GM19452 (cell line): ENCODE measurements around the gene AGPAT2.

ENCODE experiments used
- ATAC-seq: cut with Tn5 transposase; IDR thresholded peaks from one replicate; pipeline ENCODE4 v1.9.1; 2021; ENCODE audit not compliant: unreplicated experiment

The AGPAT2 gene

DNA sequence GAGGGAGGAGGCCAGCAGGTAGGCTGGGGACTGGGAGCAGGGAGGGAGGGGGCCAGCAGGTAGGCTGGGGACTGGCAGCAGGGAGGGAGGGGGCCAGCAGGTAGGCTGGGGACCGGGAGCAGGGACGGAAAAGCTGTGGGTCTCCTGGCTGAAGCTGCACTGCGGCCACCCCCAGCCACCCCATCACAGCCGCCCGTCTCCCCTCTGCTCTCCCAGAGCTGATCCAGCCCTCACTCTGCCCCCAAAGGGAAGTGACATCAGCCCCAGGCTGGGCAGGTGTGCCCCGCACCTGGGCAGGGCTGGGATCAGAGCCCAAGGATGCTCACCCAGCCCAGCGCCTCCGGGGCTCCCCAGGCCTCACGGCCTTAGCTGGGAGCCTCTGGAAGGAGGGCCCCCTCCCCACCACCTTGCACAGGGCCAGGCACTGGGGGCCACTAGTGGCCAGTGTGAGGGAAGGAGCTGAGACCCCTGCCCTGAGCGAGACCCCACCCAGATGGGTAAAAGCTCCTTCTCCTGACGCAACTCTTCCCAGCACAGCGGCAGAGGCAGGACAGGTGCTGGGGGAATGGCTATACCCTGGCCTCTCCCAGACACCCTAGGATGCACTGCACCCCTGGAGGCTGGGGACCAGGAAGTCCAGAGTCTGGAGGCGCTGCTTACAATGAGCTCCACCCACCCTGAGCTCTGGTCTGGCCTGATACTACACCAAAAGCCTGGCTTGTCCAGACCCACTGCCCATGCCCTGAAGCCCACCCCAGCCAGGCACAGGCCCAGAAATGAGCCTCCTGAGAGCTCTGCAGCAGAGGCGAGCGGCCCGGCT lies 11.6 kb downstream of the AGPAT2 start:
- ATAC-seq: no peak

DNA sequence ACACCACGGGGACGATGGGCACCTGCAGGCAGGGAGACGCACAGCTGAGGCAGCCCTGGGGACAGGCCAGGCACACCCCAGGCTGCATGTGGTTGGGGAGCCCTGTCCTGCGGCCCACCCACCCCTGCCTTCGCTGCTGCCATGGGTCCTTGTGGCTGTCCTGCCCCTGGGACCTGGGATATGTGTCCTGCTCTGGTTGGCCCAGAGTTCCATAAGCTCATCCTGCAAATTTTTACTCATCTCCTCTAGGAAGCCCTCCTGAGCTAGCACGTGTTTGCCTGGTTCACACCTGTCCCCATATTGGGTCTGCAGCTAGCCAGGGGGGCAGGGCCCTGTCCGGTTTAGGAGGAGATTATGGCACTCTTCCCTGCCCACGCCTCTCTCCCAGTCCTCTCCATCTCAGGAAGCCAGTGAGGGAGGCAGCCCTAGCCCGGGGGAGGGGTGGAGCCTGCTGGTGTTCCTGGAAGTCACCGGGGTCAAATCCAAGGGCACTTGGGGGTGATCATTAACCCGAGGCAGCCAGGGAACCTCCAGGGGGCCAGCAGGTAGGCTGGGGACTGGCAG lies 12.4 kb downstream of the AGPAT2 start:
- ATAC-seq: no peak

DNA sequence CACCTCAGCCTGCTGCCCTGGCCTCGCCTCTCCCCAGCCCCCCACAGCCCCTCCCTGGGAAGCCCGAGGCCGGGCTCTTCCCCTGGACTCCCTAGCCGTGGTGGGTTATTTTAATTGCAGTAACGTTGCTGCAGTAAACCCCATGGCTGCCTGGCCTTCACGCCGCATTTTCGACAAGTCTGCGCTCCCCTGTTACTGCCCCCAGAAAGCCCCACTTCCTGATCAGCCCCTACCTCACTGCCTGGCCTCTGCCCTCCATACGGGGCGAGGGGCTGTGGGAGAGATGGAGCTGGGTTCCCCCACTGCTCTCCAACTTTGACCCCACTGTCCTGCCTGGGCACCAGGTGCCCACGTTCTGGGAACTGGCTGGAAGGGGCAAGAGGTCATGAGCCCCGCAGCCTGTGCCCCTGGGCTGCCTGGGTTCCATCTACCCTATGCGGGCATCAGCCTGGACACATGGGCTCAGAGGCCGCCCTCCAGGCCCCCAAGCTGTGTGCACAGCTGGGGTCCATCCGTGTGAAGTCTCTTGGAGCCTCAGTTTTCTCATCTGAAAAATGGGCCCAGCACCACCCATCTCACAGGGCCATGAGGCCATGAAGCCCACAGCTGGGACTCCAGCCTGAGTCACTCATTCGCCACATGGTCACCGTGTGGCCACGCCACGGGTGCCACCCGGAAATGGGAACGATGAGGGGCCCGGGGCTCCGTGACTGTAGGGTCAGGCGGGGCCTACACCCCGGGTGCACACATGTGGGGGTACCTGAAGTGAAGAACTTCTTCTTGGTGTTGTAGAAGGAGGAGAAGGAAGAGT lies 13.1 kb downstream of the AGPAT2 start:
- ATAC-seq: no peak

DNA sequence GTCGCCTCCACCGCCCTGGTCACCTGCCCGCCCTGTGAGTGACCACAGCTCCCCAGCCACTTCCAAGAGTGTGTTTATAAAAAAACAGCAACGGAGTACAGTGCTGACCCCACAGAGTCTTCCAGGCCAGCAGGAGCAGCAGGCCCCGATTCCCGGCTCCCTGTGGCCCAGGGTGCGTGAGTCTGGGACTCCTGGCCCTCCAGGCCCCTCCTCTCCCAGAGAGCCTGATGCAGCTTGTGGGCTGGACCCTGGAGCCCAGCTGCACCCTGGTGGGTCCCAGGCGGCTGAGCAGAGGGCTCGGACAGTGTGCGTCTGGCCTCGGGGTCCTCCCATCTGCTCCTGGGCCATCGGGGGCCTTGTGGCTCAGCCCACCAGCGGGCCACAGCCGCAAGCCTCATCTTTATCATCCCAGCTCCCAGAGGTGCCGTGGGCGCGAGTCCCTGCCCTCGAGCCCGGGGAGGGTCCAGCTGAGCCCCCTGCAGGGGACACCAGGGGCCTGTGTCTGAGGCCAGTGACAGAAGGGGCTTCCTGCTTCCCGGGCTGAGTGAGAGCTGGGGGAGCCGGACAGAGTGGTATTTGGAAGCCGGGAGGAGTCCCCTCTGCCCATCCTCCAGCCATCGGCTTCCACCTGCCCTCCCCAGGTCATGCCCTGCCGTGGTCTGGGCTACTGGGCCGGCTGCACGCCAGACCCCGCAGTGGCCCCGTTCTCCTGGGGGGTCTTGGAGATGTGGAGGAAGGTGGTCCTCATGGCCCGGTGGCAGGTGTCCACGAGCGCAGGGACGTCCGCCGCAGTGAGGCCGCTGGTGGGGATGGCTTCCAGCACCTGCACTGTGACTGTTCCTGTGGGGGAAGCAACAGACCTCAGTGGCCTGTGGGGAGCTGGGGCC lies 13.9 kb downstream of the AGPAT2 start:
- no peak for ATAC-seq

DNA sequence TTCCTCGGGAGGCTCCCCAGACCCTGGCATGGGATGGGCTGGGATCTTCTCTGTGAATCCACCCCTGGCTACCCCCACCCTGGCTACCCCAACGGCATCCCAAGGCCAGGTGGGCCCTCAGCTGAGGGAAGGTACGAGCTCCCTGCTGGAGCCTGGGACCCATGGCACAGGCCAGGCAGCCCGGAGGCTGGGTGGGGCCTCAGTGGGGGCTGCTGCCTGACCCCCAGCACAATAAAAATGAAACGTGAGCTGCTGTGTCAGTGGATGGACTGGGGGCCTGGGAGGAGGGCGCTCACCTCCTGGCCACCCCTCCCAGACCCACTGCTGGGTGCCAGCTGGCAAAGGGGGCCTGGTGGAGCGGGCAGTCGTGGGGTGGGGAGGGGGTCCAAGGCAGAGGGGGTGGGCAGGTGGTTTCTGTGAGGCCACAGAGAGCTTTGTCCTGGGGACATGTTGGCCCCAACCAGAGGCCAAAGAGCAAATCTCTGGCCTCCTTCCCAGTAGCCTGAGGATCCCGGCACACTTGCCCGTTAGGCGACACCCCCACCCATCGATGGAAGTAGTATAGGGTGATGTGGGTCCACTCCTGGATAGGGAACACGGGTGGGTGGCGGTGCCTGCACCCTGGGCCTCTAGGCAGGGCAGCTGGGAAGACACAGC lies 14.7 kb downstream of the AGPAT2 start:
- no peak for ATAC-seq

DNA sequence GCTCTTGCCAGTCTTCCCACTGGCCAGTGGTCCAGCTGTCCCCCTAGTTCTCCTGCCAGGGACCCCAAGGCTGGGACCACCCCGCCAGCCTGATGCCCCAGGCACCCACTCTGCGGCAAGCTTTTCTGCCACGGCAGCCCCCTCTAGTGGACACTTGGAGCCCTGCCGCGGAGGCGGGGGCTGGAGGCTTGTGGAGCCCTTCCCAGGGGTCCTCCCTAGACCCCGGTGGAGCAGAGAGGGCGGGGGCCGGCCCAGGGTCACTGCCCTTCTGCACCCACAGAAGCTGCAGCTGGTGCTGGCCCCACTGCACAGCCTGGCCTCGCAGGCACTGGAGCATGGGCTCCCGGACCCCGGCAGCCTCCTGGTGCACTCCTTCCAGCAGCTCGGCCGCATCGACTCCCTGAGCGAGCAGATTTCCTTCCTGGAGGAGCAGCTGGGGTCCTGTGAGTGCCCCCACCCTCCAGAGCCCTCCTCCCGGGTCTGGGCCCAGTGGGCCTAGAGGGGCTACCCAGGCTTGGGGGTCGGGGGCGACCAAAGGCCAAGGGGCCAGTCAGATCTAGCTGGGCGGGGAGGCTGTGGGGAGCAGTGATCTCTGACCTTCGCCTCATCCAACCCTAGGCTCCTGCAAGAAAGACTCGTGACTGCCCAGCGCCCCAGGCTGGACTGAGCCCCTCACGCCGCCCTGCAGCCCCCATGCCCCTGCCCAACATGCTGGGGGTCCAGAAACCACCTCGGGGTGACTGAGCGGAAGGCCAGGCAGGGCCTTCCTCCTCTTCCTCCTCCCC lies 15.4 kb downstream of the AGPAT2 start:
- ATAC-seq: no peak

DNA sequence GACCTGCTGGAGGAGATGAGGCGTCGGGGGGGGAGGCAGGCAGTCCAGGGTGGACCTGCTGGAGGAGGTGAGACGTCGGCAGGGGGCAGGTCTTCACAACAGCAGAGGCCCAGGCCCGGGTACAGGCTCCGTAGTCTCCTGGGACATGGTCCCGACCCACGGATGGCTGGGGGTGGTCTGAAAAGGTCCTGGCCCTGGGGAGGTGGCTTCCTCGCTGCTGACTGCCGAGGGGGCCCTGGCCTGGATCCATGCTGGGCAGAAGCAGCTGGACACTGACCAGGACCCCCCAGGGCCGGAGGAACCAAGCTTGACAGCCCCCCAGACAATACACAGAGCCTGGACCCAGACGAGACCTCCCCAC lies 16.0 kb downstream of the AGPAT2 start:
- ATAC-seq: no peak

DNA sequence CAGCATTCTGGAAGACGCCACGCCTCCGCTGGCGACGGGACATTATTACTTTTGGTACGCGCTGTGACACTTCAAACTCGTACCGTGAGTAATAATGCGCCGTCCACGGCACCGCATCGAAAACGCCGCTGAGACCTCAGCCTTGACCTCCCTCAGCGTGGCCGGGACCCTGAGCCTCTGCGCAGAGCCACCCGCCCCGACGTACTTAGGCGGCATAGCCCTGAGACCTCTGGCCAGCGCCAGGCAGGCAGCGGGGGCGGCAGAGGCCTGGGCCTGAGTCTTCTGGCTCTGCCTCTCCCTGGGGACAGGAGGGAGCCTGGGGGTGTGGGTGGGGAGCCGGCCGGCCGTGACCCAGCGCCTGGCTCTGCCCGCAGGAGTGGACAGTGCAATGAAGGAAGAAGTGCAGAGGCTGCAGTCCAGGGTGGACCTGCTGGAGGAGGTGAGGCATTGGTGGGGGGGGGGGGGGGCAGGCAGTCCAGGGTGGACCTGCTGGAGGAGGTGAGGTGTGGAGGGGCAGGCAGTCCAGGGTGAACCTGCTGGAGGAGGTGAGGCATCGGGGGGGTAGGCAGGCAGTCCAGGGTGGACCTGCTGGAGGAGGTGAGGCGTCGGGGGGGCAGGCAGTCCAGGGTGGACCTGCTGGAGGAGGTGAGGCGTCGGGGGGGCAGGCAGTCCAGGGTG lies 16.5 kb downstream of the AGPAT2 start:
- ATAC-seq: no peak

DNA sequence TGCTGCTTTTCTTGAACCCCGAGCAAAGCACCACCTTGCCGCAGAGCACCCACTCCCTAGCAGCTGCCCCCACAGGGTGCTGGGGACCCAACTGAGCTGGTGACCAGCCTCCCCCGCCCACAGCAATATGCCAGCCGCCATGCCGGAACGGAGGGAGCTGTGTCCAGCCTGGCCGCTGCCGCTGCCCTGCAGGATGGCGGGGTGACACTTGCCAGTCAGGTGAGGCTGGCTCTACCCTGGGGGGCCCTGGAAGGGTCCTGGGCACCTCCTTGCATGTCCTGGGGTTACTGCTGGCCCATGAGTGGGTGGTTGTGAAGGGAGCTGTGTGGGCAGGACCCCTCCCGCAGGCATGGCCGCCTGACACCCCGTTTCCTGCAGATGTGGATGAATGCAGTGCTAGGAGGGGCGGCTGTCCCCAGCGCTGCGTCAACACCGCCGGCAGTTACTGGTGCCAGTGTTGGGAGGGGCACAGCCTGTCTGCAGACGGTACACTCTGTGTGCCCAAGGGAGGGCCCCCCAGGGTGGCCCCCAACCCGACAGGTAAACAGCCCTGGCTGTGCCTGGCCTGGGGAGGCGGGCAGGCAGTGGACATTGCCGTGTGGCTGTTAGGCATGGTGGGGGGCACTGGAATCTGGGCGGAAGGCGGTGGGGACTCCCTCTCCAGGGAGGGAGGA lies 17.3 kb downstream of the AGPAT2 start:
- no peak for ATAC-seq

DNA sequence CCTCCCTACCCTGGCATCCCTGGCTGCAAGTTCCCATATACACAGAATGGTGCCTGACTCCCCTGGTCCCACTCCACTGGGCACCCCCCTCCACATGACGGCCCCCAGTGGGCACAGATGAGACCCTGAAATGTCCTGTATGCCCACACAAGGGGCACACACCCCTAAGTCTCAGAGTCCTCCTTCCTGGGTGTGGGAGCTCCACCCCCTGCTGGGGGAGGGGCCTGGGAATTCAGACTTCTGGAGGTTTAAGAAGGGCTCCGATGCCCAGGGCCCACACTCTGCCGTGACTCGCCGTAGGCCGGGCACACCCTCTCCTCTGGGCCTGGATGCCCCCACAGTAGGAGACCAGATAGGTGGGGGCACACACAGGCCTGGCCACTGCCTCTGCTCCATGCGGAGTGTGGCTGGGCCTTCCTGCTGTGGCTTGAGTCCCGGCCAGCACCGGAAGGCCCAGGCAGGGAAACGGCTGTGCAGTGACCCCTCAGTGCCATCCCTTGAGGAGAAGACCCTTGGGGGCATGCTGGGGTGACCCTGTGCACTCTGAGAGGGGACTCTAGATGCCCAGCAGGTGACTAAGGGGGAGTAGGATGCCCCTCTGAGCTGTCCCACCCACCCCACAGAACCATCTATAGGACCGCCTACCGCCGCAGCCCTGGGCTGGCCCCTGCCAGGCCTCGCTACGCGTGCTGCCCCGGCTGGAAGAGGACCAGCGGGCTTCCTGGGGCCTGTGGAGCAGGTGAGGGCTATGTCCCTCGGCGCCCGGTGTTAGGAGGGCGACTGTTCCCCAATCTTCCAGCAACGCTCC lies 18.1 kb downstream of the AGPAT2 start:
- no peak for ATAC-seq

DNA sequence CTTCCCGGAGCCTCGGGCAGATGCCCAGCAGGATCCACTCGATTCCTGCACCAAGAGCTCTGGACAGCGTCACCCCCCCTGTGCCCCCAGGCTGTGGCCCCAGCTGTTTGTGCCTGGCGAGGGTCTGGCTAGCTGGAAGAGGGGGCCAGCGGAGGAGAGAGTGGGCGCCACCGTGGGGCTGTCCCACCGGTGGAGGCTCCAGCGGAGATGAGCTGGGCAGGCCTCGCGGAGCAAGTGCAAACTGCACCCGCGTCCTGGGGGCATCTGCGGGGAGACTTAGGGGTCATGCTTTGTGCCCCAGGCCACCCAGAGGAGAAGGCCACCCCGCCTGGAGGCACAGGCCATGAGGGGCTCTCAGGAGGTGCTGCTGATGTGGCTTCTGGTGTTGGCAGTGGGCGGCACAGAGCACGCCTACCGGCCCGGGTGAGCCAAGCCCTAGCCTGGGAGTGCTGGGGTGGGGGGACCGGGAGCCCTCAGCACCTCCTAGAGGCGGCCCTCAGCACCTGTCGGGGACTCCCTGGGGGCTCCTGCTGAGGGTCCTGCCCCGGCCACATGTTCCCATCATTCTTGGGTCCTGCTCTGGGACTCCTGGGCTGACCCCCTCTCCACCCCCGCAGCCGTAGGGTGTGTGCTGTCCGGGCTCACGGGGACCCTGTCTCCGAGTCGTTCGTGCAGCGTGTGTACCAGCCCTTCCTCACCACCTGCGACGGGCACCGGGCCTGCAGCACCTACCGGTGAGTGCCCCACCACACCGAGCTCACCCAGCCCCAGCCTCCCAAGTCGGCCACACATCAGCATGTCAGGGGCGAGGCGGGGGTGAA lies 19.1 kb downstream of the AGPAT2 start:
- no peak for ATAC-seq

DNA sequence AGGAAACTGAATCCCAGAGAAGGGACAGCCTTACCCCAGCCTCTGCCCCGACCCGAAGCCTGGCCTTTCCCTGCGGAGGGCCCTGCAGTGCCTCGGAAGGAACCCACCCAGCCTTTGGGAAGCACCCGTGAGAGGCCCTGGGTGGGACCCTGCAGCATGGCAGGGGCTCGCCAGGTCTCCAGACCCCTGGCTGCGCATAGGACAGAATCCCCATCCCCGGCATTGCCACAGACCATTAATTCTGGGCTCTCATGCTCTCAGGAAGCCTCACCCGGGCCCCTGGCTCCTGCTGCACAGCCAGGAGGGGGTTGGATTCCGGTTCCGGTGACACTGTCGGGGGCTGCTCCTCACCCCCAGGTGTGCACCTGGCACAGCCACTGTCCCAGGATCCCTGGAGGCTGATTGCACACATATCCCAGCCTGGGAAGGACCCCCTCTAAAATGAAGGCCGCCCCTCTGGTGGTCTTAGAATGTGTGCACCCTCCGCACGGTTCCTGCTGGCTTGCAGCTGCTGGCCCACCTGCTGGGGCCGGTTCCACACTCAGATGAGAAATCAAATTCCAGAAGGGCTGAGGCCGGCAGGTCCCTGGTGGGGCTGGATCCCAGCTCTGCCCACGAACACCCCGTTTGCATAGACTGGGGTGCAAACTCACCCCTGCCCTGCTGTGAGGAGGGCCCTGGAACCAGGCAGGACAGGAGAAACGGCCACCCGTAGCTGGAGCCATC lies 19.9 kb downstream of the AGPAT2 start:
- ATAC-seq: no peak

DNA sequence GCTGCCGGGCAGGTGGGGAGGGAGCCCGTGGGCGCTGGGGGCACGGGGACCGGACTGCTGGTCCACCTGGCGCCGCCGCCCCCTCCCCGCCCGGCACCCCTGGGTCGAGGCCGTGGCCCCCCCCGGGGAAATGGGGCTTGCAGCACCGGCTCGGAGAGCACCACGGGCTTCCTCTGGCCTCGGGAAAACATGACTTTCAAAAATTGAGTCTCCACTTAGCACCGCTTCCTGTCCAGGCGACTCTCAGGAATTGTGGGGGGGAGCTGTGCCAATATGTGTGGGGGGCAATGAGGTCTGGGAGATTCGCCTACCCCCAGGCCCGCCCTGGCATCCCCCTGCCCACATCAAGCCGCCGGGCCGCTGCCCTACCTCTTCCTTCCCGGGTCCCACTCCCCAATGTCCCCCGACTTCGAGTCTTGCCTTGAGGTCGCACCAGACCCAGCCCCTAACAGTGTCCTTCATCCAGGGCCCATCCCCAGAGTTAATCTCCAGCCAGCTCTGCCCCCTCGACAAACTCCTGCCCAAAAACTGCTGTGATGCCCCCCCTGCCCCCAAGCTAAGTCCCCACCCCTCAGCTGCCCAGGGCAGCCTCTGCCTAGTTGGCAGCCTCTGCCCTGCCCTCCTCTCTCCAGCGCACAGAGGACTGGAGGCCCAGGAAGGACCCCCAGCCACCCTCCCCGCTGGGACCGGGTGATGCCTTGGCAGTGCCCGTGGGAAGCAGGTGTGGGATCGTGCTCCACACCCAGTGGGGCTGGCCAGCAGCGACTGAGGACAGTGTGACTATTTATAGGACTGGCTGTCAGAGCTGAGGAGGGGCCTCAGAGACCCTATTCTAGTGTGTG lies 20.7 kb downstream of the AGPAT2 start:
- ATAC-seq: no peak

DNA sequence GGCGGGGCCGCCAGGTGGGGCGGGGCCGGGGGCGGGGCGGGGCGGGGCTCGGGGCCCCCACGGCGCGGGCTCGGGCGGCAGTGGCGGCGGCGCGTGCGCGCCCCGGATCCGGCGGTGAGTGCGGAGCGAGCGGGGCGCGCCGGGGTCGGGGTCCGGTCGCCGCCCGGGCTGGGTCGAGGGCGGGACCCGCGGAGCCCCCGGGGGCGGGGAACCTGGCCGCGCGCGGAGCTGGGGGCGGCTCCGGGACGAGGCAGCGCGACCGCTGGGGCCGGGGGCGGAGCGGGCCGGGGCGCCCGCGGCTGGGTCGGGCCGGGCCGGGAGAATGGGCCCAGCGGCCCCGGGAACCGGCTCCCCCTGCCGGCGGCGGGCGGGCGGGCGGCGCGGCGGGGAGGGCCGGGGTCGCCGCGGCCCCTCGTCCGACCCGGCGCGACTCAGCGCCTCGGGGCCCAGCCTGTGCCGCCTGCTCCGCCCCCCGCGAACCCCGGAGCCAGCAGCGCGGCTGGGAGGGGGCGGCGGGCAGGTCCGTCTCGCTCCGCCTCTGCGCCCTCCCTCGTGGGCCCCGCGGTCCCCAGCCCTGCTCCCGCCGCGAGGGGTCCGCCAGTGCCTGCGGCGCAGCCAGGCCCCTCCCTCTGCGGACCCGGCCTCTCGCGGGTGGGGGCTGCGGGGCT lies 21.4 kb downstream of the AGPAT2 start:
- no peak for ATAC-seq
